ENCODE measurements around the gene TAGLN2. TPM values are rescaled to one million over a fixed set of nuclear protein-coding genes. Genes with fewer than 3 reads are reported as not detected.

The TAGLN2 gene
- total and polyA plus RNA-seq, 2 experiments from 2014 or later: 3.8 to 18.5 TPM

DNA sequence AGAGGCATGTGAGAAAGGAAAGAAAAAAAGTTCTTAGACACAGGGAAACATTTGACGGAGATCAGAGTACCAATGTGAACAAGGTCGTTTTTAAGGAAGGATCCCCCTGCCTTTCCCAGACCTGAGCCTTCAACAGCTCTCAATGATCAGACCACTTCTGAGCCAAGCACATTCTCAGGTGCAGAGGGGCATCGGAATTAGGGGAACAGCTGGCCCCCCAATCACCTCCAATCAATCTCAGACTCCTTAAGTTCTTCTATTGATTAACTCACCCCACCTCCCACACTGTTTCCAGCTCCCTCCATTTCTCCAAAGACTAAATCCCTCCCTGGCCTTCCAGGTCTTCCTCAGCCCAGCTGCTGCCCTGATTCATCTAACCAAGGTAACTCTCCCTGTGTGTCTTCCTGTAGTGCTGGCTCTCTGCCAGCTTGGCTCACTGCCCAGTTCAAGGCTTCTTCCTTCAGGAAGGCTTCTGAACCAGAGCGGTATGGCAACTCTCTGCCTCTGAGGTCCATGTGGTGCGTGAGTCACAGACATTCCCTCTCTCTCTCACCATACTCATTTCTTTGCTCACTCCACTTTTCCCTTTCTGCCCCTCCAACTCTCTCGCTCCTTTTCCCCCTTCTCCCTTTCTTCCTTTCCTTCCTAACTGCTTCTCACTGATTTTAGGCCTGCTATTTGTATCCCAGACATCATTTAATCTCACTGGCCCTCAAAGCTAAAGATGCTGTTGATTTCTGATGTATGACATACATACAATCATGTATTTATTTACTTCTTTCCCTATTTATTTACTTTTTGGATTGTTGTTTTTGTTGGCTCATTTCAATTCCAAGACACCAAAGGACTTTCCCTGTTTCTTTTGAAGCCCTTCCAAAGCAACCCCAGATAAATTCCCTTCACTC lies 43.4 kb downstream of the TAGLN2 start:
- H3K4me1 ChIP-seq (ENCODE audit: low read depth): no peaks in the 10 kb centered on the region
- H3K9me3 ChIP-seq (ENCODE audit: low read depth): no peaks in the 10 kb centered on the region
- H3K36me3 ChIP-seq: no peaks in the 10 kb centered on the region
- DNase-seq (ENCODE audit: low read depth in 1 of 2, low spot score in 1 of 2): peak; percentile 43 to 96
- no peak overlapping the region for H3K27ac ChIP-seq
- H3K4me3 ChIP-seq: no peak overlapping the region
- no peaks in the 10 kb centered on the region for H3K27me3 ChIP-seq
- TF ChIP-seq, protein P1, sequence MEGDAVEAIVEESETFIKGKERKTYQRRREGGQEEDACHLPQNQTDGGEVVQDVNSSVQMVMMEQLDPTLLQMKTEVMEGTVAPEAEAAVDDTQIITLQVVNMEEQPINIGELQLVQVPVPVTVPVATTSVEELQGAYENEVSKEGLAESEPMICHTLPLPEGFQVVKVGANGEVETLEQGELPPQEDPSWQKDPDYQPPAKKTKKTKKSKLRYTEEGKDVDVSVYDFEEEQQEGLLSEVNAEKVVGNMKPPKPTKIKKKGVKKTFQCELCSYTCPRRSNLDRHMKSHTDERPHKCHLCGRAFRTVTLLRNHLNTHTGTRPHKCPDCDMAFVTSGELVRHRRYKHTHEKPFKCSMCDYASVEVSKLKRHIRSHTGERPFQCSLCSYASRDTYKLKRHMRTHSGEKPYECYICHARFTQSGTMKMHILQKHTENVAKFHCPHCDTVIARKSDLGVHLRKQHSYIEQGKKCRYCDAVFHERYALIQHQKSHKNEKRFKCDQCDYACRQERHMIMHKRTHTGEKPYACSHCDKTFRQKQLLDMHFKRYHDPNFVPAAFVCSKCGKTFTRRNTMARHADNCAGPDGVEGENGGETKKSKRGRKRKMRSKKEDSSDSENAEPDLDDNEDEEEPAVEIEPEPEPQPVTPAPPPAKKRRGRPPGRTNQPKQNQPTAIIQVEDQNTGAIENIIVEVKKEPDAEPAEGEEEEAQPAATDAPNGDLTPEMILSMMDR (IDR thresholded peaks at IDR 0.05; ENCODE audit: low read depth, low read length): no peak

DNA sequence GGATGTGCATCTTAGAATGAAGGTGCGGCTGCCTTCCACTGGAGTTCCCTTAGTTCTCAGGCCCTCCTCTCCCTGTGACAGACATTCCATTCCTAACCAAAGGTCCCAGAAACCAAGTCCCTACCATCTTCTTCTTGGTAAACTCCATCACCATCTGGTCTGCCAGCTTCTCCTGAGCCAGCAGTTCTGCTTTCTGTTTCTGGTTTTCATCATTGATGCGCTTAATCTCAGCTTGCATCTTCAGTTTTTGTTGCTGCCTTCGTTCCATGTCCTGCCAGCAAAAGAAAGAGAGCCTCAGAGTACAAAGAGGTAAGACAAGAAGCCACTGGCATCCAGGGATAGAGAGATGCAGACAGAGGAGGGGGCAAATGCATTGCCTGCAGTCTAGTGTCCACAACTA lies 44.9 kb downstream of the TAGLN2 start:
- H3K4me1 ChIP-seq (ENCODE audit: low read depth): no peaks in the 10 kb centered on the region
- TF ChIP-seq, protein P1 (IDR thresholded peaks at IDR 0.05; ENCODE audit: low read depth, low read length): no peak
- H3K27me3 ChIP-seq: no peaks in the 10 kb centered on the region
- no peaks in the 10 kb centered on the region for H3K9me3 ChIP-seq (ENCODE audit: low read depth)
- peak in 1 of 2 donors; percentile 7 for DNase-seq (ENCODE audit: low read depth in 1 of 2, low spot score in 1 of 2)
- H3K27ac ChIP-seq: no peak overlapping the region
- H3K4me3 ChIP-seq: no peak overlapping the region
- no peaks in the 10 kb centered on the region for H3K36me3 ChIP-seq

DNA sequence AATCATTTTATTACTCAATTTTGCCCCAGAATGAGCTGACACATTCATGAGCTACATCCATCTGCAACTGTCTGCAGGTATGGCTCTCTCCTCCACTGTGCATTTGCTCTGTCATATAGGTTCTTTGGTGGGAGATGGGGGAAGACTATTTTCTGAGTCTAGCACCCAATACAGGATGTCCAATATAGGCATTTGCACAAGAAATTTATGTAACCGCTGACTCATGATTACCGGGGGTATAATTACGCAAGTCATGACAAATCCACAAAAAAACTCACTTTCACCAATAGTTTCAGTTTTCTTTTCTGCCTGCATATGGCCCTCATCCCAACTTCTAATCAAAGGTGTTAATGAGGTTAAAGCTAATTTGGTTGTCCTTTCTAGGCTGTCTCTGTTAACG lies 45.3 kb downstream of the TAGLN2 start:
- Histone ChIP-seq H3K36me3 (no peaks in the 10 kb centered on the region), H3K4me1 (ENCODE audit: low read depth) (no peaks in the 10 kb centered on the region), H3K27me3 (no peaks in the 10 kb centered on the region), H3K9me3 (ENCODE audit: low read depth) (no peaks in the 10 kb centered on the region), H3K27ac (no peak overlapping the region), H3K4me3 (no peak overlapping the region)
- TF ChIP-seq, protein P1 (IDR thresholded peaks at IDR 0.05; ENCODE audit: low read depth, low read length): no peak
- DNase-seq (ENCODE audit: low read depth in 1 of 2, low spot score in 1 of 2): peak in 1 of 2 donors; percentile 84

DNA sequence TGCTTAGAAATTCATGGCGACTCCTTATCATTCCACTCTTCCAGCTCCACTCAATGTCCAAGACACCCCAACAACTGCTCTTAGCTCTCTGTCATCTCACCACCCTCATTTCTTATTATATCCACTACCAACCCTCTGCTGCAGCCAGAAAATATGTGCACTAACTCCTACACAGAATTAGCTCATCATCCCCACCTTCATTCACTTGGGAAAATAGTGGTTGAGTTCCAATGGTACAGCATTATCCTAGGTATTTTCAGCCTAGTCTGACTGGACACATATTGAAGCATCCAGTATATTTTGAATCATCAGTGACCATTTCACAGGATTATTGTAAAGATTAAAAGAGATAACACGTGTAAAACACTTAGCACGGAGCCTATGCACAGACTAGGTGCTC lies 46.2 kb downstream of the TAGLN2 start:
- H3K9me3 ChIP-seq (ENCODE audit: low read depth): no peaks in the 10 kb centered on the region
- H3K4me1 ChIP-seq (ENCODE audit: low read depth): no peaks in the 10 kb centered on the region
- H3K4me3 ChIP-seq: no peak overlapping the region
- H3K27ac ChIP-seq: no peak overlapping the region
- no peak for DNase-seq (ENCODE audit: low read depth in 1 of 2, low spot score in 1 of 2)
- H3K36me3 ChIP-seq: no peaks in the 10 kb centered on the region
- TF ChIP-seq, protein P1 (IDR thresholded peaks at IDR 0.05; ENCODE audit: low read depth, low read length): no peak
- H3K27me3 ChIP-seq: no peaks in the 10 kb centered on the region

DNA sequence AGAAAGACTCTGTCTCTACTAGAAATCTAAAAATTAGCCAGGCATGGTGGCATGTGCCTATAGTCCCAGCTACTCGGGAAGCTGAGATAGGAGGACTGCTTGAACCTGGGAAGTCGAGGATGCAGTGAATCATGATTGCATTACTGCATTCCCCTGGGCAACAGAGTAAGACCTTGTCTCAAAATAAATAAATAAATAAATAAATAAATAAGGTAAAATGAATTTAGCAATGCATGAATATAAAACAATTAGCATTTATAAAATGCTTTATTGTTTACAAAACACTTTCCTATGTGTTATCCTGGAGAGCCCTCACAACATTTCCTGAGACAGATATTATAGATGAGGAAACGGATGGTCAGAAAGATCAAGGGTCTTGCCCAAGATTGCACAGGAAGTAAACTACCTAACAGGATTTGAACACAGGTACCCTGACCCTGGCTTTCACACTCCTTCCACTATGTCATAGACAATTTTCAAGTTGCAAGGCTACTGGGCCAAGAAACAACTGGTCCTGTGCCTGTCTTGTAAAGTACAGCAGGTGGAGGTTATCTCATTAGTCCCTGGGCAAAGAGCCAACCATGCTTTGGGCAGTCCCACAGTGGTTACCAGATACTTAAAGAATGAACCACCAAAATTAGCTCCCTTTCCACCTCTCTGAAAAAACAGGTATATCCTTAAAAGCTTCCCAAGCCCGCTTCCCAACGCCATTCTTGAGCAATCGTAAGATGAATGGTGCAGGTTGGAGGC lies 47.4 kb downstream of the TAGLN2 start:
- H3K4me1 ChIP-seq (ENCODE audit: low read depth): no peaks in the 10 kb centered on the region
- no peaks in the 10 kb centered on the region for H3K36me3 ChIP-seq
- H3K27ac ChIP-seq: no peak overlapping the region
- DNase-seq (ENCODE audit: low read depth in 1 of 2, low spot score in 1 of 2): no peak
- TF ChIP-seq, protein P1 (IDR thresholded peaks at IDR 0.05; ENCODE audit: low read depth, low read length): no peak
- no peaks in the 10 kb centered on the region for H3K9me3 ChIP-seq (ENCODE audit: low read depth)
- H3K27me3 ChIP-seq: no peaks in the 10 kb centered on the region
- no peak overlapping the region for H3K4me3 ChIP-seq

Data from cardiac muscle cell (in vitro differentiated cells and primary cell).